Activated CD4-positive, alpha-beta T cell treated with anti-CD3 and anti-CD28 coated beads, Interleukin-2, Interleukin-6, amounts not matched to agents 100 ng/mL and 50 ng/mL, durations not matched to agents 16 hours and 8 hours (primary cell): ENCODE results near the gene MBTPS2.
"Not testable (repeated sequence)": the region's sequence is repeated elsewhere in the genome, so short reads cannot be mapped to it uniquely, and the experiment has no call there.

Experiments
- DNase-seq: peaks from one replicate; pipeline ENCODE4 v3.0.0-alpha.2; 2020

The MBTPS2 gene

GRCh38 chrX:21863241-21863640, 23.8 kb downstream of the MBTPS2 start:
- no peak for DNase-seq

- DNase-seq: no peak
Measured at GRCh38 chrX:21865436-21865835, 26.0 kb downstream of the MBTPS2 start.

- DNase-seq: no peak
Measured at GRCh38 chrX:21870494-21870893, 31.1 kb downstream of the MBTPS2 start.

- no peak for DNase-seq
Measured at GRCh38 chrX:21873063-21873775, 33.8 kb downstream of the MBTPS2 start.

- DNase-seq: not testable (repeated sequence)
Measured at GRCh38 chrX:21874182-21874581, 34.8 kb downstream of the MBTPS2 start.

GRCh38 chrX:21875013-21875412, 35.6 kb downstream of the MBTPS2 start:
- no peak for DNase-seq

- no peak for DNase-seq
Measured at GRCh38 chrX:21881881-21882574, 42.6 kb downstream of the MBTPS2 start.

GRCh38 chrX:21883258-21883657, 43.8 kb downstream of the MBTPS2 start:
- DNase-seq: no peak

GRCh38 chrX:21885568-21885967, 46.2 kb downstream of the MBTPS2 start:
- DNase-seq: no peak

GRCh38 chrX:21905313-21905712, 65.9 kb downstream of the MBTPS2 start:
- DNase-seq: no peak

- DNase-seq: no peak
Measured at GRCh38 chrX:21905953-21906352, 66.5 kb downstream of the MBTPS2 start.

GRCh38 chrX:21907260-21907659, 67.8 kb downstream of the MBTPS2 start:
- no peak for DNase-seq

GRCh38 chrX:21911481-21911880, 72.1 kb downstream of the MBTPS2 start:
- no peak for DNase-seq

GRCh38 chrX:21912220-21912619, 72.8 kb downstream of the MBTPS2 start:
- no peak for DNase-seq

GRCh38 chrX:21912989-21913388, 73.6 kb downstream of the MBTPS2 start:
- no peak for DNase-seq

- DNase-seq: no peak
Measured at GRCh38 chrX:21926116-21926515, 86.7 kb downstream of the MBTPS2 start.

GRCh38 chrX:21926527-21927278, 87.3 kb downstream of the MBTPS2 start:
- peak; percentile 71 for DNase-seq

- no peak for DNase-seq
Measured at GRCh38 chrX:21929209-21929608, 89.8 kb downstream of the MBTPS2 start.

- DNase-seq: no peak
Measured at GRCh38 chrX:21930986-21931385, 91.6 kb downstream of the MBTPS2 start.

- DNase-seq: peak; percentile 45
Measured at GRCh38 chrX:21932292-21933002, 93.0 kb downstream of the MBTPS2 start.

GRCh38 chrX:21933077-21933476, 93.7 kb downstream of the MBTPS2 start:
- DNase-seq: no peak

GRCh38 chrX:21934414-21934813, 95.0 kb downstream of the MBTPS2 start:
- DNase-seq: no peak
